Hepatocyte (in vitro differentiated cells): ENCODE results near the gene SC5D. TPM values are rescaled to one million over a fixed set of nuclear protein-coding genes. Genes with fewer than 3 reads are reported as not detected.

ENCODE experiments used
- DNase-seq: peaks from one replicate; pipeline ENCODE4 v3.0.0-alpha.2; 2016; ENCODE audit warnings: low spot score
- H2AFZ ChIP-seq: fragments of 200-600 bp; sonication (generic); 2 replicates; pipeline ENCODE4 v1.6.0; 2016; ENCODE audit warnings: antibody characterized with exemption, mild to moderate bottlenecking
- H3K27ac ChIP-seq: fragments of 200-600 bp; sonication (generic); 2 replicates; pipeline ENCODE4 v1.5.1; 2016; ENCODE audit warnings: mild to moderate bottlenecking
- H3K27me3 ChIP-seq: fragments of 200-600 bp; sonication (generic); 2 replicates; pipeline ENCODE4 v1.6.1; 2016
- H3K36me3 ChIP-seq: fragments of 200-600 bp; sonication (generic); replicated peaks from 2 replicates; pipeline ENCODE4 v1.5.1; 2016; ENCODE audit warnings: low read depth; ENCODE audit not compliant: insufficient read depth
- H3K4me1 ChIP-seq: fragments of 200-600 bp; sonication (generic); 2 replicates; pipeline ENCODE4 v1.5.1; 2016; ENCODE audit warnings: mild to moderate bottlenecking, moderate library complexity; ENCODE audit not compliant: insufficient read depth
- H3K4me2 ChIP-seq: fragments of 200-600 bp; sonication (generic); 2 replicates; pipeline ENCODE4 v1.6.0; 2016
- H3K4me3 ChIP-seq: fragments of 200-600 bp; sonication (generic); 2 replicates; pipeline ENCODE4 v1.5.1; 2016; ENCODE audit warnings: mild to moderate bottlenecking
- H3K79me2 ChIP-seq: fragments of 200-600 bp; sonication (generic); 2 replicates; pipeline ENCODE4 v1.6.0; 2017; ENCODE audit warnings: mild to moderate bottlenecking
- H3K9me2 ChIP-seq: fragments of 200-600 bp; sonication (generic); replicated peaks from 2 replicates; pipeline ENCODE4 v1.6.0; 2017; ENCODE audit warnings: mild to moderate bottlenecking; ENCODE audit not compliant: insufficient read depth
- H3K9me3 ChIP-seq: fragments of 200-600 bp; sonication (generic); 2 replicates; pipeline ENCODE4 v1.5.1; 2016; ENCODE audit warnings: low read depth, mild to moderate bottlenecking
- H4K20me1 ChIP-seq: fragments of 200-600 bp; sonication (generic); 2 replicates; pipeline ENCODE4 v1.6.0; 2016; ENCODE audit warnings: mild to moderate bottlenecking; ENCODE audit not compliant: insufficient read depth, poor library complexity, severe bottlenecking
- EZH2 ChIP-seq: fragments of 200-600 bp; sonication (generic); IDR thresholded peaks from 2 replicates; pipeline ENCODE4 v1.6.1; 2016; ENCODE audit warnings: antibody characterized with exemption, mild to moderate bottlenecking, borderline replicate concordance
- EZH2phosphoT487 ChIP-seq: fragments of 200-600 bp; sonication (generic); IDR thresholded peaks from one replicate; pipeline ENCODE4 v1.6.1; 2018; ENCODE audit warnings: antibody characterized with exemption, mild to moderate bottlenecking, low read depth, moderate library complexity; ENCODE audit not compliant: unreplicated experiment, severe bottlenecking
- WGBS: methylation state at CpG from one replicate; pipeline ENCODE4 v1.1.6; 2016; ENCODE audit warnings: low lambda C conversion rate; ENCODE audit errors: missing lambda C conversion rate; 5-methylcytosine and 5-hydroxymethylcytosine counted together
- polyA plus RNA-seq: library from polyadenylated mRNA; unstranded; fragments of >200 nt; fragmentation: Nextera tagmentation; extraction: Ambion mirVana; gene quantifications from 2 replicates; pipeline ENCODE4 v1.2.1, GENCODE V29; 2016
- total RNA-seq: library from RNA; depleted of rRNA; stranded (reverse); fragments of >200 nt; gene quantifications from 2 replicates; pipeline ENCODE4 v1.2.3, GENCODE V29; 2014
- TF ChIP-seq, protein P1 (sequence below): fragments of 200-600 bp; sonication (generic); IDR thresholded peaks from 2 replicates; pipeline ENCODE4 v1.5.1; 2016; ENCODE audit warnings: antibody characterized with exemption, mild to moderate bottlenecking; ENCODE audit not compliant: poor library complexity

SC5D gene
- total and polyA plus RNA-seq, 2 experiments from 2014 or later, result 124 to 164 TPM

- 93% methylated on average over 2 of the region's 2 CpGs for WGBS
- Histone ChIP-seq H3K9me2 (no peaks in the 10 kb centered on the region), H3K36me3 (no peaks in the 10 kb centered on the region), H4K20me1 (no peaks in the 10 kb centered on the region), H3K27me3 (no peaks in the 10 kb centered on the region), H3K4me2 (no peak overlapping the region), H3K9me3 (no peaks in the 10 kb centered on the region), H3K79me2 (no peaks in the 10 kb centered on the region), H3K27ac (no peak overlapping the region), H3K4me1 (no peaks in the 10 kb centered on the region), H2AFZ (no peak overlapping the region), H3K4me3 (no peak overlapping the region)
- no peak for DNase-seq
- TF ChIP-seq, protein P1, sequence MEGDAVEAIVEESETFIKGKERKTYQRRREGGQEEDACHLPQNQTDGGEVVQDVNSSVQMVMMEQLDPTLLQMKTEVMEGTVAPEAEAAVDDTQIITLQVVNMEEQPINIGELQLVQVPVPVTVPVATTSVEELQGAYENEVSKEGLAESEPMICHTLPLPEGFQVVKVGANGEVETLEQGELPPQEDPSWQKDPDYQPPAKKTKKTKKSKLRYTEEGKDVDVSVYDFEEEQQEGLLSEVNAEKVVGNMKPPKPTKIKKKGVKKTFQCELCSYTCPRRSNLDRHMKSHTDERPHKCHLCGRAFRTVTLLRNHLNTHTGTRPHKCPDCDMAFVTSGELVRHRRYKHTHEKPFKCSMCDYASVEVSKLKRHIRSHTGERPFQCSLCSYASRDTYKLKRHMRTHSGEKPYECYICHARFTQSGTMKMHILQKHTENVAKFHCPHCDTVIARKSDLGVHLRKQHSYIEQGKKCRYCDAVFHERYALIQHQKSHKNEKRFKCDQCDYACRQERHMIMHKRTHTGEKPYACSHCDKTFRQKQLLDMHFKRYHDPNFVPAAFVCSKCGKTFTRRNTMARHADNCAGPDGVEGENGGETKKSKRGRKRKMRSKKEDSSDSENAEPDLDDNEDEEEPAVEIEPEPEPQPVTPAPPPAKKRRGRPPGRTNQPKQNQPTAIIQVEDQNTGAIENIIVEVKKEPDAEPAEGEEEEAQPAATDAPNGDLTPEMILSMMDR, result no peak
- no peak for TF ChIP-seq EZH2phosphoT487
- no peak for TF ChIP-seq EZH2
These were observed 44.5 kb downstream of the SC5D start for GRCh38 chr11:121337078-121337477.

DNA sequence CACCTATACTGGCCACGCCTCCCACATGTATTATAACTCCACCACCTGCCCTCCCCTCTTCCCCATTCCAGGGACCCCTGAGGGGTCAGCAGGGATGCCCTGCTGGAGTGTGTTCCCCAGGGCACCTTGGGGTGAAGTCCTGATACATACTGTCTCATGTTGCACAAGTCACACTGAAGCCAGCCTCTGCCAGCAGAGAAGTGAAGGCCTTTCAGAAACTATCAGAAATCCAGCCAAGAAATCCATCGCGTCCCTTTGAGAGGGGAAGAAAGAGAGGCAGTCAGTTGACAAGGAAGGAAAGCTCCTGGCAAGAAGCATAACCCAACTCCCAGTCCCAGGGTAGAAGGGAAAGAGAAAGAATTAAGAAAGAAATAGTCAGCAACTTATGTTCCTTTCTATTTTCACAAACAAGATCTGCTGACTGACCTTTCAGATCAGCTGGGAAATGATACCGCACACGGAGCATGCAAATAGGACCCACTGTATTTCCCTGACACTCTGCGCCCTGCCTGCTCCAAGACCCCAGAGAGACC is 45.2 kb downstream of the SC5D start:
- WGBS, result 94% methylated on average over 6 of the region's 6 CpGs
- H3K27ac ChIP-seq, result no peak overlapping the region
- no peak for DNase-seq
- no peaks in the 10 kb centered on the region for H3K27me3 ChIP-seq
- no peaks in the 10 kb centered on the region for H3K9me3 ChIP-seq
- H3K4me2 ChIP-seq, result no peak overlapping the region
- H3K4me1 ChIP-seq, result no peaks in the 10 kb centered on the region
- H3K9me2 ChIP-seq, result no peaks in the 10 kb centered on the region
- TF ChIP-seq EZH2phosphoT487 (no peak), EZH2 (no peak)
- TF ChIP-seq, protein P1, result no peak
- H3K4me3 ChIP-seq, result no peak overlapping the region
- H4K20me1 ChIP-seq, result no peaks in the 10 kb centered on the region
- H2AFZ ChIP-seq, result no peak overlapping the region
- H3K36me3 ChIP-seq, result no peaks in the 10 kb centered on the region
- no peaks in the 10 kb centered on the region for H3K79me2 ChIP-seq

DNA sequence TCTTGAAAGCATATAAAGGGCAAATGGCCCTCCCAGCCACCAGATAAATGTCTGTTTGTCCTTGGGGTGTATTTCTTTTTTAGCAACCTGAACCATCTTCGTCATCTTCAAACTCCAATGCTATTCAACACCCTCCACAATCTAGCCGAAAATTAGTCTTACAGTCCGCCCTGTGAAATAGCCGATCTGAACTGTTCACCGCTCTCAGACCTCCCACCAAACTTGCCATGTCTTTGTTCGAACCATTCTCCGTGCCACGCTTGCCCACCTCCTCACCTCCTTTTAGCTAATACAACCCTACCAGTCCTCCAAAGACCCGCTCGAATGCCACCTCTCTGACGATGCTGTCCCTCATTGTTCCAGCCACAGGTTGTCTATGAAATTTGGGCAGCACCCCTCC is 46.0 kb downstream of the SC5D start:
- no peaks in the 10 kb centered on the region for H3K4me1 ChIP-seq
- TF ChIP-seq, protein P1, result no peak
- TF ChIP-seq EZH2, result no peak
- H3K4me3 ChIP-seq, result no peak overlapping the region
- no peak for DNase-seq
- no peaks in the 10 kb centered on the region for H3K27me3 ChIP-seq
- no peak overlapping the region for H3K4me2 ChIP-seq
- H4K20me1 ChIP-seq, result no peaks in the 10 kb centered on the region
- no peak overlapping the region for H2AFZ ChIP-seq
- WGBS, result 97% methylated on average over 11 of the region's 11 CpGs
- H3K9me3 ChIP-seq, result no peaks in the 10 kb centered on the region
- no peaks in the 10 kb centered on the region for H3K79me2 ChIP-seq
- H3K27ac ChIP-seq, result no peak overlapping the region
- no peaks in the 10 kb centered on the region for H3K36me3 ChIP-seq
- no peaks in the 10 kb centered on the region for H3K9me2 ChIP-seq
